ENCODE measurements around the gene COMP. TPM values are rescaled to one million over a fixed set of nuclear protein-coding genes. Genes with fewer than 3 reads are reported as not detected.

Gene COMP
- total and polyA plus RNA-seq, 10 of the 15 experiments (the other 5 are each of a cell fraction or from before 2014, with no cell fraction given) = 0.17 TPM; not detected in 9

DNA sequence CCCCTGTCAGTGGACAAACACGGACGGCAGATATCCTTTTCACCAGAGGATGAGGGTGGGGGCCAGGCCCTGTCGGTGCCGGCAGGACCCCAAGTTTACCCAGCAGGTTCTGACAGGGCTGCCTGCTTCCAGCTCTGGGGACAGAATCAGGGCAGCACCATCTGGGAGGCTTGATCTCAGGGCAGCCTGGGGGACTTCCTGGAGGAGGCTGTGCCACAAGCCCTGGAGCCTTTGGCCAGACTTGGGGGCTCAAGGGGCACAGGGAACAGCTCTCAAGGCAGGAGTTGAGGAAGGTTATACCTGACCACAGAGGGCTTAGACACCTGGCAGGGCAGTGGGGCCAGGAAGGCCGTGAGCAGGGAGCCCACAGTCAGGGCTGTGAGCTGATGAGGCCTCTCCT lies 45.2 kb downstream of the COMP start (continued):
- TF ChIP-seq, protein P1, sequence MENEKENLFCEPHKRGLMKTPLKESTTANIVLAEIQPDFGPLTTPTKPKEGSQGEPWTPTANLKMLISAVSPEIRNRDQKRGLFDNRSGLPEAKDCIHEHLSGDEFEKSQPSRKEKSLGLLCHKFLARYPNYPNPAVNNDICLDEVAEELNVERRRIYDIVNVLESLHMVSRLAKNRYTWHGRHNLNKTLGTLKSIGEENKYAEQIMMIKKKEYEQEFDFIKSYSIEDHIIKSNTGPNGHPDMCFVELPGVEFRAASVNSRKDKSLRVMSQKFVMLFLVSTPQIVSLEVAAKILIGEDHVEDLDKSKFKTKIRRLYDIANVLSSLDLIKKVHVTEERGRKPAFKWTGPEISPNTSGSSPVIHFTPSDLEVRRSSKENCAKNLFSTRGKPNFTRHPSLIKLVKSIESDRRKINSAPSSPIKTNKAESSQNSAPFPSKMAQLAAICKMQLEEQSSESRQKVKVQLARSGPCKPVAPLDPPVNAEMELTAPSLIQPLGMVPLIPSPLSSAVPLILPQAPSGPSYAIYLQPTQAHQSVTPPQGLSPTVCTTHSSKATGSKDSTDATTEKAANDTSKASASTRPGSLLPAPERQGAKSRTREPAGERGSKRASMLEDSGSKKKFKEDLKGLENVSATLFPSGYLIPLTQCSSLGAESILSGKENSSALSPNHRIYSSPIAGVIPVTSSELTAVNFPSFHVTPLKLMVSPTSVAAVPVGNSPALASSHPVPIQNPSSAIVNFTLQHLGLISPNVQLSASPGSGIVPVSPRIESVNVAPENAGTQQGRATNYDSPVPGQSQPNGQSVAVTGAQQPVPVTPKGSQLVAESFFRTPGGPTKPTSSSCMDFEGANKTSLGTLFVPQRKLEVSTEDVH (IDR thresholded peaks at IDR 0.05; ENCODE audit: low read depth, partially characterized antibody) = no peak

DNA sequence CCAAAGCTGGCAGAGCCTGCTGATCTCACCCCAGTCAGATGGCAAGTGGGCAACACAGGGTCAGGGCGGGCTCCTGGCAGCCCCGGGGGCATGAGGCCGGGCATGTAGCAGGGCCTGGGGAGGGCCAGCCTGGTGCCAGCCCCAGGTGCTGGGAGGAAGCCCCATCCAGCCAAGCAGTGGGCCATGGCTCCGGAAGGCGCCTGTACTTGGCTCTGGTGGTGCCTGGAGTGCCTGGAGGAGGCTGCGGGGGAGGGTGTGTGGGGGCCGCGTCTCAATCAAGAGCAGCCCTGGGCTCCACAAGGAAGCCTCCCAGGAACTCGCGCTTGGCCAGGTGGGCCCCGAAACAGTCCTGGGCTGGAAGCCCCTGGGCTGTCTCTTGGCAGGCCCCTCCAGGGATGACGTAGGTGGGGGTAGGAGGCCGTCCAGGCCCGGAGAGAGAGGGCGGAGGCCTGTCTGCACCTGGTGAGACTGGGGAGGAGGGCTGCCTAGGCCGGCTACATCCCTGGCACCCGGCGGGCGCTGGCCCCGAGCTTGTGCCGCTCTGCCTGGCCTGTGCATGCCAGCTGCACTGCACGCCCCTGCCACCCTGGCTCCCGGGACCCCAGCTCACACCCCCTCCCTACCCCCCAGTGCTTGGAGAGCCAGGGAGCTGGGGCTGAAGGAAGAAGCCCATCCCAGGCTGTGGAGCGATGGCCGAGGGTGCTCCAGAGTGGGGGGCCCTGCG lies 45.9 kb downstream of the COMP start:
- BruUV-seq (replicated peaks) = no TSS peak

More for the DNA sequence above, 45.9 kb downstream of the COMP start:
- Histone ChIP-seq H3K79me2 (ENCODE audit: control insufficient read depth, insufficient read depth, low read length) (no peaks in the 10 kb centered on the region), H3K4me2 (ENCODE audit: control insufficient read depth, insufficient read depth) (no peak overlapping the region), H3K36me3 (ENCODE audit: control insufficient read depth in 2 of 2, insufficient read depth in 2 of 2, low read length in 1 of 2) (no peaks in the 10 kb centered on the region), H3K9me3 (replicated peaks; ENCODE audit: control insufficient read depth, insufficient read depth, low read length) (no peaks in the 10 kb centered on the region), H3K4me3 (no peak overlapping the region), H3K9ac (ENCODE audit: control insufficient read depth, insufficient read depth, low read length) (no peak overlapping the region), H3K27ac (ENCODE audit: control insufficient read depth, insufficient read depth) (no peak overlapping the region), H2AFZ (ENCODE audit: control insufficient read depth, low read depth, low read length) (no peak overlapping the region), H4K20me1 (ENCODE audit: control insufficient read depth, insufficient read depth) (no peaks in the 10 kb centered on the region), H3K27me3 (replicated peaks in 1 of 2; ENCODE audit: control insufficient read depth in 2 of 2, insufficient read depth in 2 of 2, low read length in 1 of 2) (no peaks in the 10 kb centered on the region), H3K4me1 (ENCODE audit: control insufficient read depth, insufficient read depth, low read length) (no peaks in the 10 kb centered on the region)
- intact Hi-C loops (cut with micrococcal nuclease; ENCODE audit: unreplicated experiment) (no loop called here), in situ Hi-C loops (cut with MboI) (no loop called here)
- DNase-seq (ENCODE audit: low read depth, low spot score) (no peak), ATAC-seq (no peak), FAIRE-seq (no peak)
- ChIA-PET CTCF (no interaction called here), POLR2A (no interaction called here), RAD21 (ENCODE audit: unreplicated experiment) (no interaction called here), SMC1A (ENCODE audit: uncharacterized antibody, unreplicated experiment) (no interaction called here)
- TF ChIP-seq, protein P2, sequence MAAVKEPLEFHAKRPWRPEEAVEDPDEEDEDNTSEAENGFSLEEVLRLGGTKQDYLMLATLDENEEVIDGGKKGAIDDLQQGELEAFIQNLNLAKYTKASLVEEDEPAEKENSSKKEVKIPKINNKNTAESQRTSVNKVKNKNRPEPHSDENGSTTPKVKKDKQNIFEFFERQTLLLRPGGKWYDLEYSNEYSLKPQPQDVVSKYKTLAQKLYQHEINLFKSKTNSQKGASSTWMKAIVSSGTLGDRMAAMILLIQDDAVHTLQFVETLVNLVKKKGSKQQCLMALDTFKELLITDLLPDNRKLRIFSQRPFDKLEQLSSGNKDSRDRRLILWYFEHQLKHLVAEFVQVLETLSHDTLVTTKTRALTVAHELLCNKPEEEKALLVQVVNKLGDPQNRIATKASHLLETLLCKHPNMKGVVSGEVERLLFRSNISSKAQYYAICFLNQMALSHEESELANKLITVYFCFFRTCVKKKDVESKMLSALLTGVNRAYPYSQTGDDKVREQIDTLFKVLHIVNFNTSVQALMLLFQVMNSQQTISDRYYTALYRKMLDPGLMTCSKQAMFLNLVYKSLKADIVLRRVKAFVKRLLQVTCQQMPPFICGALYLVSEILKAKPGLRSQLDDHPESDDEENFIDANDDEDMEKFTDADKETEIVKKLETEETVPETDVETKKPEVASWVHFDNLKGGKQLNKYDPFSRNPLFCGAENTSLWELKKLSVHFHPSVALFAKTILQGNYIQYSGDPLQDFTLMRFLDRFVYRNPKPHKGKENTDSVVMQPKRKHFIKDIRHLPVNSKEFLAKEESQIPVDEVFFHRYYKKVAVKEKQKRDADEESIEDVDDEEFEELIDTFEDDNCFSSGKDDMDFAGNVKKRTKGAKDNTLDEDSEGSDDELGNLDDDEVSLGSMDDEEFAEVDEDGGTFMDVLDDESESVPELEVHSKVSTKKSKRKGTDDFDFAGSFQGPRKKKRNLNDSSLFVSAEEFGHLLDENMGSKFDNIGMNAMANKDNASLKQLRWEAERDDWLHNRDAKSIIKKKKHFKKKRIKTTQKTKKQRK (IDR thresholded peaks at IDR 0.05; ENCODE audit: low read depth, low read length) = no peak
- TF ChIP-seq PAX8 (IDR thresholded peaks at IDR 0.05) (no peak), YBX1 (IDR thresholded peaks at IDR 0.05) (no peak), FOXM1 (IDR thresholded peaks at IDR 0.05; ENCODE audit: low read depth, low read length) (no peak), EGR1 (IDR thresholded peaks at IDR 0.05; ENCODE audit: borderline replicate concordance in 1 of 2, low read depth in 2 of 2, low read length in 2 of 2) (no peak), YY1 (IDR thresholded peaks at IDR 0.05; ENCODE audit: low read depth, low read length) (no peak), SUZ12 (IDR thresholded peaks at IDR 0.05; ENCODE audit: unreplicated experiment) (no peak)
- TF ChIP-seq, protein P3, sequence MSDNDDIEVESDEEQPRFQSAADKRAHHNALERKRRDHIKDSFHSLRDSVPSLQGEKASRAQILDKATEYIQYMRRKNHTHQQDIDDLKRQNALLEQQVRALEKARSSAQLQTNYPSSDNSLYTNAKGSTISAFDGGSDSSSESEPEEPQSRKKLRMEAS (IDR thresholded peaks at IDR 0.05; ENCODE audit: low read depth, low read length) = no peak
- TF ChIP-seq, protein P4, sequence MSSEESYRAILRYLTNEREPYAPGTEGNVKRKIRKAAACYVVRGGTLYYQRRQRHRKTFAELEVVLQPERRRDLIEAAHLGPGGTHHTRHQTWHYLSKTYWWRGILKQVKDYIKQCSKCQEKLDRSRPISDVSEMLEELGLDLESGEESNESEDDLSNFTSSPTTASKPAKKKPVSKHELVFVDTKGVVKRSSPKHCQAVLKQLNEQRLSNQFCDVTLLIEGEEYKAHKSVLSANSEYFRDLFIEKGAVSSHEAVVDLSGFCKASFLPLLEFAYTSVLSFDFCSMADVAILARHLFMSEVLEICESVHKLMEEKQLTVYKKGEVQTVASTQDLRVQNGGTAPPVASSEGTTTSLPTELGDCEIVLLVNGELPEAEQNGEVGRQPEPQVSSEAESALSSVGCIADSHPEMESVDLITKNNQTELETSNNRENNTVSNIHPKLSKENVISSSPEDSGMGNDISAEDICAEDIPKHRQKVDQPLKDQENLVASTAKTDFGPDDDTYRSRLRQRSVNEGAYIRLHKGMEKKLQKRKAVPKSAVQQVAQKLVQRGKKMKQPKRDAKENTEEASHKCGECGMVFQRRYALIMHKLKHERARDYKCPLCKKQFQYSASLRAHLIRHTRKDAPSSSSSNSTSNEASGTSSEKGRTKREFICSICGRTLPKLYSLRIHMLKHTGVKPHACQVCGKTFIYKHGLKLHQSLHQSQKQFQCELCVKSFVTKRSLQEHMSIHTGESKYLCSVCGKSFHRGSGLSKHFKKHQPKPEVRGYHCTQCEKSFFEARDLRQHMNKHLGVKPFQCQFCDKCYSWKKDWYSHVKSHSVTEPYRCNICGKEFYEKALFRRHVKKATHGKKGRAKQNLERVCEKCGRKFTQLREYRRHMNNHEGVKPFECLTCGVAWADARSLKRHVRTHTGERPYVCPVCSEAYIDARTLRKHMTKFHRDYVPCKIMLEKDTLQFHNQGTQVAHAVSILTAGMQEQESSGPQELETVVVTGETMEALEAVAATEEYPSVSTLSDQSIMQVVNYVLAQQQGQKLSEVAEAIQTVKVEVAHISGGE (CRISPR knock-in tag; IDR thresholded peaks at IDR 0.05) = no peak
- 83% methylated on average over 22 of the region's 26 CpGs for WGBS (ENCODE audit: insufficient coverage, insufficient replicate concordance, low lambda C conversion rate, missing lambda C conversion rate)

All from GM12878 (cell line).